H7 (cell line): ENCODE results near the gene UPK1A. TPM values are rescaled to one million over a fixed set of nuclear protein-coding genes. Genes with fewer than 3 reads are reported as not detected.
"Not testable (repeated sequence)": the region's sequence is repeated elsewhere in the genome, so short reads cannot be mapped to it uniquely, and the experiment has no call there.

Source experiments
- DNase-seq: peaks from one replicate; pipeline ENCODE4 v3.0.0; 2012
- H3K27me3 ChIP-seq: 2 replicates; pipeline ENCODE4 v1.6.0; 2011; ENCODE audit warnings: mild to moderate bottlenecking, low read length; ENCODE audit not compliant: control insufficient read depth, insufficient read depth
- H3K36me3 ChIP-seq: replicated peaks from 2 replicates; pipeline ENCODE4 v1.5.1; 2011; ENCODE audit warnings: low read length; ENCODE audit not compliant: control insufficient read depth, insufficient read depth
- H3K4me3 ChIP-seq: 2 replicates; pipeline ENCODE4 v1.5.1; 2011; ENCODE audit warnings: low read depth, mild to moderate bottlenecking, control low read depth, low read length, moderate library complexity; ENCODE audit not compliant: insufficient read depth
- total RNA-seq: library from RNA; depleted of rRNA; stranded (reverse); fragments of >200 nt; shearing (Covaris generic); gene quantifications from 2 replicates; pipeline ENCODE4 v1.2.3, GENCODE V29; 2014

UPK1A gene
- total RNA-seq, 1 experiment from 2014 or later, result 0.14 TPM

DNA sequence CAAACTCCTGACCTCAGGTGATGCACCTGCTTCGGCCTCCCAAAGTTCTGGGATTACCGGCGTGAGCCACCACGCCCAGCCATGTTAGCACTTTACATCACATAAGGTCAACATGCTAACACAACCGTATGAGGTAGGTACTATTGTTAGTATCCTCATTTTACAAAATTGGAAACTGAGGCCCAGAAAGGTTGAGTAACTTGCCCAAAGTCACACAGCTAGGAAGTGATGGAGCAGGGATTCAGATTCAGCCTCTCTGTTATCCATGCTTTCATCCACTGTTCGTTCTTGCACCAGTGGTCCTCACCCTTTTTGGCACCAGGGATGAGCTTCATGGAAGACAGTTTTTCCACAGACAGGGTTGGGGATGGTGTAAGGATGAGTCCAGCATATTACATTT is 9.6 kb upstream of the UPK1A start:
- no peaks in the 10 kb centered on the region for H3K27me3 ChIP-seq
- peaks cover 26% of the 10 kb centered on the region for H3K36me3 ChIP-seq
- no peak overlapping the region for H3K4me3 ChIP-seq
- DNase-seq, result no peak

- Histone ChIP-seq H3K27me3 (no peaks in the 10 kb centered on the region), H3K4me3 (no peak overlapping the region), H3K36me3 (peaks cover 25% of the 10 kb centered on the region)
- DNase-seq, result no peak
Observed at GRCh38 chr19:35657904-35658700, 8.2 kb upstream of the UPK1A start.

- Histone ChIP-seq H3K36me3 (peaks cover 14% of the 10 kb centered on the region), H3K4me3 (no peak overlapping the region), H3K27me3 (no peaks in the 10 kb centered on the region)
- DNase-seq, result no peak
Observed at GRCh38 chr19:35661995-35662340, 4.3 kb upstream of the UPK1A start.

DNA sequence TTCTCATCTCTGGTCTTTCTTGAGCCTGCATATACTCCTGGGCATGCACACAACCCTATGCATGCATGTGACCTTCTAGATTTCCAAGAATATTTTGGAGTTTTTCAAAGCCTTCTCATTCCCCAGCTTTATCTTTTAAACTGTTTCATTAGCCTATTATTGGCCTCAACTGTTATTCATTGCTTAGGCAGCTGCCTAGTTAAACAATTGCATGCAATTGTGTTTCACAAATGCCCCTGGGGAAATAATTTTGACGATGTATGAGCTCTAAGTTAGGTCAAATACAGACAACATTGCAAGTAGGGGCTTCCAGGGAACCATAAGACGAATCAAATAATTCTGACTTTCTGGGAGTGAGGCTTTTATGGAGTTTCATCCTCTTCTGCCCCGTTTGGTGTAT is 2.3 kb upstream of the UPK1A start:
- H3K4me3 ChIP-seq, result no peak overlapping the region
- DNase-seq, result no peak
- H3K27me3 ChIP-seq, result peaks cover 2% of the 10 kb centered on the region; the same call in 1 of the 2 replicates
- peaks cover 6% of the 10 kb centered on the region for H3K36me3 ChIP-seq

- H3K36me3 ChIP-seq, result peaks cover 3% of the 10 kb centered on the region
- H3K27me3 ChIP-seq, result peaks cover 2% of the 10 kb centered on the region; the same call in 1 of the 2 replicates
- DNase-seq, result no peak
- no peak overlapping the region for H3K4me3 ChIP-seq
Observed at GRCh38 chr19:35665157-35665556, 1.2 kb upstream of the UPK1A start.

GRCh38 chr19:35665604-35666003 is 713 bp upstream of the UPK1A start:
- Histone ChIP-seq H3K36me3 (peaks cover 3% of the 10 kb centered on the region), H3K27me3 (peaks cover 2% of the 10 kb centered on the region; the same call in 1 of the 2 replicates), H3K4me3 (no peak overlapping the region)
- DNase-seq, result peak; percentile 38

GRCh38 chr19:35669566-35669965 is 3.2 kb downstream of the UPK1A start:
- H3K36me3 ChIP-seq, result no peaks in the 10 kb centered on the region
- H3K4me3 ChIP-seq, result no peak overlapping the region
- no peak for DNase-seq
- H3K27me3 ChIP-seq, result peaks cover 10% of the 10 kb centered on the region; the same call in 1 of the 2 replicates

GRCh38 chr19:35669974-35670373 is 3.7 kb downstream of the UPK1A start:
- Histone ChIP-seq H3K27me3 (peaks cover 10% of the 10 kb centered on the region; the same call in 1 of the 2 replicates), H3K4me3 (no peak overlapping the region), H3K36me3 (no peaks in the 10 kb centered on the region)
- DNase-seq, result peak; percentile 46

DNA sequence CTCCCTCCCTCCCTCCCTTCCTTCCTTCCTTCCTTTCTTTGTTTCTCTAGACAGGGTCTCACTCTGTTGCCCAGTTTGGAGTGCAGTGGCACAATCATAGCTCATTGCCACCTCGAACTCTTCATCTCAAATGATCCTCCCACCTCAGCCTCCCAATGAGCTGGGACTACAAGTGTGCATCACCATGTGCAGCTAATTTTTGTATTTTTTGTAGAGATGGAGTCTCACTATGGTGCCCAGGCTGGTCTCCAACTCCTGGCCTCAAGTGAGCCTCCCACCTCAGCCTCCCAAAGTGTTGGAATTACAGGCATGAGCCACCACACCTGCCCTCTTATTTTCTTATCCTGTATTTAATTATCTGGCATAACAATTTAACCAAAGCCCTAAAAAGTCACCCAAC is 4.4 kb downstream of the UPK1A start:
- Histone ChIP-seq H3K4me3 (no peak overlapping the region), H3K27me3 (peaks cover 10% of the 10 kb centered on the region; the same call in 1 of the 2 replicates)

GRCh38 chr19:35671818-35672217 is 5.5 kb downstream of the UPK1A start:
- no peaks in the 10 kb centered on the region for H3K36me3 ChIP-seq
- H3K27me3 ChIP-seq, result peaks cover 10% of the 10 kb centered on the region; the same call in 1 of the 2 replicates
- peak; percentile 30 for DNase-seq
- no peak overlapping the region for H3K4me3 ChIP-seq

More for the DNA sequence above, 4.4 kb downstream of the UPK1A start:
- H3K36me3 ChIP-seq, result no peaks in the 10 kb centered on the region
- no peak for DNase-seq

- peak; percentile 93 for DNase-seq
- H3K36me3 ChIP-seq, result no peaks in the 10 kb centered on the region
- peaks cover 10% of the 10 kb centered on the region; the same call in 1 of the 2 replicates for H3K27me3 ChIP-seq
- H3K4me3 ChIP-seq, result peak overlapping the region; percentile 54
Observed at GRCh38 chr19:35673121-35673804, 6.9 kb downstream of the UPK1A start.

GRCh38 chr19:35675589-35676140 is 9.3 kb downstream of the UPK1A start:
- no peak for DNase-seq
- H3K4me3 ChIP-seq, result no peak overlapping the region
- no peaks in the 10 kb centered on the region for H3K36me3 ChIP-seq
- peaks cover 8% of the 10 kb centered on the region; the same call in 1 of the 2 replicates for H3K27me3 ChIP-seq

DNA sequence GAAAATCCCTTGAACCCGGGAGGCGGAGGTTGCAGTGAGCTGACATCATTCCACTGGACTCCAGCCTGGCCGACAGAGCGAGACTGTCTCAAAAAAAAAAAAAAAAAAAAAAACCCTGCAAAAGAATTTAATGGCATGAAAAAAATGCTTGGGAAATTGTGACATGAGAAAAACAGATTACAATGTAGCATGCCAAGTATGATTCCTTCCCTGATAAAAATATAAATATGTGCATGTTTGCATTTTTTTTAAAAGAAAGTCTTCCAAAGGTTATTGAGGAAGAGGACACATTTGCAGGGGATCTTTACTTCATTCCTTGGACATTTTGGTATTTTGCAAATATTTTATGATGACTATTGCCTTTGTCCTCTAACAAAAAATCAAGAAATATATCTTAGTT is 23.5 kb downstream of the UPK1A start:
- no peaks in the 10 kb centered on the region for H3K36me3 ChIP-seq
- no peak overlapping the region for H3K4me3 ChIP-seq
- H3K27me3 ChIP-seq, result no peaks in the 10 kb centered on the region
- no peak for DNase-seq

- not testable (repeated sequence) for H3K27me3 ChIP-seq, H3K4me3 ChIP-seq, DNase-seq, H3K36me3 ChIP-seq
Observed at GRCh38 chr19:35691106-35691505, 24.8 kb downstream of the UPK1A start.

DNA sequence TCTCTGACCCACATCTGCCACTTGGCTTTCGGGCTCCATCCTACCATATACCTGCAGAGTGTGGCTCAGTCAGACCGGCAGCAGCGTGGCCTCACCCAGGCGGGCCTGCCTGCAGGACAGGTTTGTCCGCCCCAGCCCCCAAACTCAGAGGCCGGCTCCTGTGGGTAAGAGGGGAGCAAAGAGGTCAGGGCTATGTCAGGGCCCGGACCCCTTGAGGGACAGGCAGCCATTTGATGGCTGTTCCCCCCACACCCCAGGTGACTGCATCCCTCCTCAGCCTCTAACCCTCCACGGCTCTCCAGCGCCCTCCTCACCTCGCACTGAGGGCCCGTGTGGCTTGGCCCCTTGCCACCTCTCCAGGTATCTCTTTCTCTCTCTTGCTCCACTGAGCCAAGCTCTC is 25.7 kb downstream of the UPK1A start:
- no peaks in the 10 kb centered on the region for H3K36me3 ChIP-seq
- no peak overlapping the region for H3K4me3 ChIP-seq
- no peaks in the 10 kb centered on the region; the same call in 1 of the 2 replicates for H3K27me3 ChIP-seq
- DNase-seq, result no peak
